GM18873 (cell line): Measurements from ENCODE around the gene PRSS27.

Experiments
- ATAC-seq: cut with Tn5 transposase; IDR thresholded peaks from one replicate; pipeline ENCODE4 v1.9.1; 2021; ENCODE audit warnings: mild to moderate bottlenecking, moderate library complexity, moderate number of reproducible peaks; ENCODE audit not compliant: unreplicated experiment, low FRiP score

Gene PRSS27

DNA sequence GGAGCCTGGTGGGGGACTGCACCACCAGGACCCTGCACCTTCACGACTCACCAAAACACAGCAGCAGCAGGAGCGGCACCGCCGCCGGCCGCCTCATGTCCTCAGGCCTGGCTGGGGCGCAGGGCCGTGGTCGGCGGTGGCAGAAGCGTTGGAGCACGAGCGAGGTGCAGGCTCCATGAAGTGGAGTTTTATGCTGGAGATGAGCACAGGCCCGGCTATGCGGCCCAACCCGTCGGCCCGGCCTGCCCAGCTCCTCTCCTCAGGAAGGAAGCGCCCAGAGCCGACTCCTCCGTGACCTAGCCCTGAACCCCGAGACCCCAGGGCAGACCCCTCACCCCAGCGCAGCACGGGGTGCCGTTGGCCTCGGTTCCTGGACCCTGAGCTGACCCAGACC, at the start of gene PRSS27:
TSS of gene PRSS27 (minus strand) at position 161 of the 394 bp plus-strand sequence. CDS start at position 97, 64 bp downstream.
- no peak for ATAC-seq

DNA sequence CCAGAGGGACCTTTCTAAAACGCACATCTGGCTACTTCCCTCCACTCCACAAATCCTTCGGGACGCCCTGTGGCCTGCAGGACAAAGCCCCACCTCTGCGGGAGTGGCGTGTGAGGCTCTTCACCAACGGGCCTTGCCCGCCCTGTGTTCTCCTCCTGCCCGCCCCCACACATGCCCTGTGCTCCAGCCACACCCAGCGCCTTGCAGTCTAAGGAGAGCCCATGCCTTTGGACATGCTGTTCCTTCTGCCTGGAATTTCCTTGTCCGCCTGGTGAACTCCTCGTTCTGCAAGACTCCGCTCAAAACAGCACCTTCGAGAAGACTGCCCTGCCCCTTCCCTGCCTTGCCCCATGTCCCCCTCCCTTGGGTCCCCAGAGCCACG, 49.6 kb upstream of the PRSS27 start:
- ATAC-seq, result no peak

DNA sequence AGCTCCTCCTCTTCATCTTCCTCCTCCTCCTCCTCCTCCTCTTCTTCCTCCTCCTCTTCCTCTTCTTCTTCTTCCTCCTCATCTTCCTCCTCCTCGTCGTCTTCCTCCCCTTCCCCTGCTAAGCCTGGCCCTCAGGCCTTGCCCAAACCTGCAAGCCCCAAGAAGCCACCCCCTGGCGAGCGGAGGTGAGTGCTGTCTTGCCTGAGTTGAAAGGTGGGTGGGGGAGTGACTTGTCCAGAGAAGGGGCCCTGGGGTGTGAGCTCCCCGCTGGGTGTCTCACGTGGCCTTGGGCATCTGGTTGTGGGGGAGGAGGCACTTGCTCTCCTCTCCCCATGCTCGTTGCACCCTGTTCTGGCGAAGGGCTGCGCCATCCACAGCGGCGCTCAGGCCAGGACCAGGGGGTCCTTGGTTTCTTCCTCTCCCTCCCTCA, 49.1 kb upstream of the PRSS27 start:
- no peak for ATAC-seq

DNA sequence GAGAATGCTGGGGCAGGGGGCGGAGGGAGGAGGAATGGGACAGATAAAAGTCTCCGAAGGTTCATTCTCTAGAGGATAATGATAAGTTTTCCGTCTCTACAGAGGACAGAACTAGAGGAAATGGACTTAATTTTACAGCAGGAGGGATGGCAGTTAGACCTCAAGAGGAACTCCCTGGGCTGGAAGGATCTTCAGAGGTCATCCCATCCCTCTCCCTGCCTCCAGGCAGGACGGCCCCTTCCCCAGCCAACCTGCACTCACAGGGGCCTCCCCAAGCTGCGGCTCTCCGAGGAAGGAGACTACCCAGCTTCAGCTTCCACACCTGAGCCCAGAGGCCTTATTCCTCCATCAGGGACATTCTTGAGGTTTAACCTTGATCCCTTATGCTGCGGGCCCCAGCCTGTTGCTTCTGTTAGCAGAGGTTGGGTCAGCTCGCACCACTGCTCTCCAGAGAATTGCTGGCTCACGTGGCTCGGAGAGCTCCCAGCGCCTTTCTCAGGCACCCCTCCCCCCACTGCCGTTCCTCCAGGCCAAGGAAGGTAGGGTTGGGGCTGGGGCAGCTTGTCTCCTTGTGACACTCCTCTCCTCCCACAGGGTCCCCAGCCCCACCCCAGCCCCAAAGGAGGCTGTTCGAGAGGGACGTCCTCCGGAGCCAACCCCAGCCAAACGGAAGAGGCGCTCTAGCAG, 48.5 kb upstream of the PRSS27 start:
- no peak for ATAC-seq

DNA sequence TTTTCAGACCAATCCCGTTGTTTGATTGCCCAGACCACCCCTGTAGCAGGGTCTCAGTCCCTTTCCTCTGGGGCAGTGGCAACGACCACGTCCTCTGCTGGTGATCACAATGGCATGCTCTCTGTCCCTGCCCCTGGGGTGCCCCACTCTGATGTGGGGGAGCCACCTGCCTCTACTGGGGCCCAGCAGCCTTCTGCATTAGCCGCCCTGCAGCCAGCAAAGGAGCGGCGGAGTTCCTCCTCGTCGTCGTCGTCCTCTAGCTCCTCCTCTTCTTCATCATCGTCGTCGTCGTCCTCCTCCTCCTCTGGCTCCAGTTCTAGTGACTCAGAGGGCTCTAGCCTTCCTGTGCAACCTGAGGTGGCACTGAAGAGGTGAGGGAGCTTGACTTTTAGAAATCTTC, 47.9 kb upstream of the PRSS27 start:
- no peak for ATAC-seq

DNA sequence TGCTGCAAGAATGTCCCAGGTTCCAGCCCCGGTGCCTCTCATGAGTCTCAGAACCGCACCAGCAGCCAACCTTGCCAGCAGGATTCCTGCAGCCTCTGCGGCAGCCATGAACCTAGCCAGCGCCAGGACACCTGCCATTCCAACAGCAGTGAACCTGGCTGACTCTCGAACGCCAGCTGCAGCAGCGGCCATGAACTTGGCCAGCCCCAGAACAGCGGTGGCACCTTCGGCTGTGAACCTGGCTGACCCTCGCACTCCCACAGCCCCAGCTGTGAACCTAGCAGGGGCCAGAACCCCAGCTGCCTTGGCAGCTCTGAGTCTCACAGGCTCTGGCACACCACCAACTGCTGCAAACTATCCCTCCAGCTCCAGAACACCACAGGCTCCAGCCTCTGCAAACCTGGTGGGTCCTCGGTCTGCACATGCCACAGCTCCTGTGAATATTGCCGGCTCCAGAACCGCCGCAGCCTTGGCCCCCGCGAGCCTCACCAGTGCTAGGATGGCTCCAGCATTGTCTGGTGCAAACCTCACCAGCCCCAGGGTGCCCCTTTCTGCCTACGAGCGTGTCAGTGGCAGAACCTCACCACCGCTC, 47.2 kb upstream of the PRSS27 start:
- no peak for ATAC-seq

GRCh38 chr16:2766430-2767139, 46.6 kb upstream of the PRSS27 start:
- ATAC-seq, result no peak

- no peak for ATAC-seq
Observed at GRCh38 chr16:2765462-2766404, 45.7 kb upstream of the PRSS27 start.

GRCh38 chr16:2764718-2765117, 44.7 kb upstream of the PRSS27 start:
- ATAC-seq, result no peak

GRCh38 chr16:2763173-2763572, 43.1 kb upstream of the PRSS27 start:
- ATAC-seq, result no peak

DNA sequence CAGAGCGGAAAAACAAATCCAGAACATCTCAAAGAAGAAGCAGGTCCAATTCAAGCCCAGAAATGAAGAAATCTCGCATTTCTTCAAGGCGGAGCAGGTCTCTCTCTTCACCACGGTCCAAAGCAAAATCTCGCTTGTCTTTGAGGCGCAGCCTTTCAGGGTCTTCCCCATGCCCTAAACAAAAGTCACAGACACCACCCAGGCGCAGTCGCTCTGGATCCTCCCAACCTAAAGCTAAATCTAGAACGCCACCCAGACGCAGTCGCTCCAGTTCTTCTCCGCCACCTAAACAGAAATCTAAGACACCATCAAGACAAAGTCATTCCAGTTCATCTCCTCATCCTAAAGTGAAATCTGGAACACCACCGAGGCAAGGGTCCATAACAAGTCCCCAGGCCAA, 42.7 kb upstream of the PRSS27 start:
- no peak for ATAC-seq

DNA sequence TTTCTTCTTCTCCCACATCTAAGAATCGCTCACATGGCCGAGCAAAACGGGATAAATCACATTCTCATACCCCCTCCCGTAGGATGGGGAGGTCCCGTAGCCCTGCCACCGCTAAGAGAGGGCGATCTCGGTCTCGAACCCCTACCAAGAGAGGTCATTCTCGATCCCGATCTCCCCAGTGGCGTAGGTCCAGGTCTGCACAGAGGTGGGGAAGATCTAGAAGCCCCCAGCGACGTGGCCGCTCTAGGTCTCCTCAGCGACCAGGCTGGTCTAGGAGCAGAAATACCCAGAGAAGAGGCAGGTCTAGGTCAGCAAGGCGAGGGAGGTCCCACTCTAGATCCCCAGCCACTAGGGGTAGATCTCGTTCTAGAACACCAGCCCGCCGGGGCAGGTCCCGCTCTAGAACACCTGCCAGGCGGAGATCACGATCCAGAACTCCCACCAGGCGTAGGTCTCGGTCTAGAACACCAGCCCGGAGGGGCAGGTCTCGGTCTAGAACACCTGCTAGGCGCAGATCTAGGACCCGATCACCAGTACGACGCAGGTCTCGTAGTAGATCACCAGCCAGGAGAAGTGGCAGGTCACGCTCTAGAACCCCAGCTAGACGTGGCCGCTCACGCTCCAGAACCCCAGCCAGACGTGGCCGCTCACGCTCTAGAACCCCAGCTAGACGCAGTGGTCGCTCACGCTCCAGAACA, 42.0 kb upstream of the PRSS27 start:
- no peak for ATAC-seq

DNA sequence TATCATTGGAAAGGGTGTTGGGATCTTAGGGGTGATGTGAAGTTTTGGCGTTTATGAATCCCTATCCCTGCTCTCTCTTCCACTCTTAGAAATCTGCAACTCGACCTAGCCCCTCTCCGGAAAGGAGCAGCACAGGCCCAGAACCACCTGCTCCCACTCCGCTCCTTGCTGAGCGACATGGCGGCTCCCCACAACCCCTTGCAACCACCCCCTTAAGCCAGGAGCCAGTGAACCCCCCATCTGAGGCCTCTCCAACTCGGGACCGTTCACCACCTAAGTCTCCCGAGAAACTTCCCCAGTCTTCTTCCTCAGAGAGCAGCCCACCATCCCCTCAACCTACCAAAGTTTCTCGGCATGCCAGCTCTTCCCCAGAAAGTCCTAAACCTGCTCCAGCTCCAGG, 41.4 kb upstream of the PRSS27 start:
- ATAC-seq, result no peak

DNA sequence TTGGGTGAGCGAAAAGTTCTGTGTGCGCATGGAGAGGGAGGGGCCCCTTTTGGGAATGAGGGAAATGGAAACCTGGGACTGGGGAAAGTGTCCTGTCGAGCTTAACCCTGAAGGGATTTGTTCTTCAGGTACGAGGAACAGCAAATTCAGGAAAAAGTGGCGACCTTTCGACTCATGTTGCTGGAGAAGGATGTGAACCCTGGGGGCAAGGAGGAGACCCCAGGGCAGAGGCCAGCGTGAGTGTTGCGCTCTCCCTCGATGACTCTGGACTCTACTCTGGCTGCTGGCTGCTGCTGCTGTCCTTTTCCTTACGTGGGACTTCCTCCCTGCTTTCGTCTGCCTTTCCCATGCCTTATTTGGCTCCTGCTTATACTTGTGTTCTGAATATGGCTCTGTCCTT, 37.3 kb upstream of the PRSS27 start:
- no peak for ATAC-seq

- no peak for ATAC-seq
Observed at GRCh38 chr16:2756288-2757015, 36.4 kb upstream of the PRSS27 start.

- no peak for ATAC-seq
Observed at GRCh38 chr16:2755158-2755557, 35.1 kb upstream of the PRSS27 start.

GRCh38 chr16:2753733-2754020, 33.7 kb upstream of the PRSS27 start:
- no peak for ATAC-seq

DNA sequence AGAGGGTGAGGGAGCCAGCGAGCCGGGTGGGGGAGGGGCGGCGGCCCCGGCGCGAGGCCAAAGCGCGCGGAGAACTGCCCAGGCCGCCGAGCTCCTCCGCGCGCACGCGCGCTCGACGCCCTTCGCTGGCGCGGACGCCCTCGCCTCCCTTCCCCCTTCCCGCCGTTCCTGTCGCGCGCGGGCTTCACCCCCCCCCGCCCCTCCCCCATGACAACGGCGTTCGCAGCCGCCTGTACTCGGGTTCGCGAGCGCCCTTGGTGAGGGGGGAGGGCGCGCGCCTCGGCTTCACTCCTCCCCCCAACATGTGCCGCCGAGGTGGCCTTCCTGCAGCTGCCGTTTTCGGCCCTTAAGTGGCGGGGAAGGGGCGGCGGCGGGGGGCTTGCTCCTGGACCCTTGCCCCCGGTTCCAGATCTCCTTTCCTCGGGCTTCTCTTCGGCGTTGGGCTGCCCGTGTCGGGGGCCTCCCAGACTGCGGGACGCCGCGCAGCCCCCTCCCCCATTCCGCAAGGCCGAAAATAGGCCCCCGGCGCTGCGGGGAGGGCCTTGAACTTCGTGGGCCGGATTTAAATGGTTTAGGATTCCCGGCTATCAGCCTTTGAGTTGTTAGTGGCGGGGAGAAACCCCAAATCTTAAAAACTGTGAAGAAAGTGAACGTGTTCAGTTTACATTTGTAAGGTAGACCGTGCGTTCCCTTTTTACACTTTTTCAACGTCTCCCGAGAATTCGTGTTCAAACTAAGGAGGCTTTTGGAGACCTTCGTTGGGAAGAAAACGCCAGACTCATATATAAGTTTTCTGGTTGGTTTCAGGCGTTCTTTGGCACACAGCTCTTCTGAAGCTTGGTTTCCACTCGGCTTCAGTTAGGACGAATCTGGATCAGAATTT, 33.1 kb upstream of the PRSS27 start:
- ATAC-seq, result peak; percentile 28
